T1000 (cell line): ENCODE results near the gene TIMM44.
"Not testable (repeated sequence)": the region's sequence is repeated elsewhere in the genome, so short reads cannot be mapped to it uniquely, and the experiment has no call there.

Experiments used
- DNase-seq: peaks from one replicate; lab custom pipeline; 2025; ENCODE audit warnings: mixed read lengths; lab: John Stamatoyannopoulos, UW

The TIMM44 gene

DNA sequence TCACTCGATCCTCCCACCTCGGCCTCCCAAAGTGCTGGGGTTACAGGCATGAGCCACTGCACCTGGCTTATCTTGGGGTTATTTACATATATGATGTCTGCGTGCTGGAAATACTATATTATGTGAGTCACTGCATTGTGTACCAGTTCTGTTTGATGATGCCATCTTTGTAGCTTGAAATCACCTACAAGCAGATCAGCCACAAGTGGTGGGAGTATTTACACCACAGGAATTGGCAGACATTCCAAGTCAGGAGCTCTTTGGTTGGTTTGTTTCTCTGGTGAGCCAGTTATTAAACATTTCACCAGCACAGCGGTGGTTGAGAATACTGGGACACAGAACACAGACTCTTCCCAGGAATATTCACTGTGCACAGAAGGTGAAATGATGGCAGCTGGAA, 4.5 kb upstream of the TIMM44 start:
- DNase-seq = no peak

DNA sequence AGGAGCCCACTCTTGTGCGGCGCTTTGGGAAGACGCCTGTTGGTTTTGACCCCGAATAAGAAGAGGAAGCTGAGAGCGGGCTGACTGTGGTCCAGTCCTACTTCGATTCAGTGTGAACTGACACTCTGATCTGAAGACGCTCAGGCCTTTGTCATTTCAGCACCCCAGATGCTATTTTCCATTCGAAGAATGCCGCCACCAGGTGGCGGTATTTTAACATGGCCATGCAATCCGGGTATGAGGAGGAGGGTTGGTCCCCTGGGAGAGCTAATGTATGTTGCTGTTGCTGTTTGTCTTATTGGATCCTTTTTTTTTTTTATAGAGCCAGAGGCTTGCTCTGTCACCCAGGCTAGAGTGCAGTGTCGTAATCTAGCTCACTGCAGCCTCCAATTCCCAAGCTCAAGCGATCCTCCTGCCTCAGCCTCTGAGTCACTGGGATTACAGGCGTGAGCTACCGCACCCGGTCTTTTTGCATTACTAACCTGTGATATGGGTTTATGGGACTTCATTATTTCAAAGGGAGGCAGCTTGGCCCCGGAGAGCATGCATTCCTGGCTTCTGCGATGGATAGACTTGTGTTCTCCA, 803 bp upstream of the TIMM44 start:
- peak; percentile 83 for DNase-seq

DNA sequence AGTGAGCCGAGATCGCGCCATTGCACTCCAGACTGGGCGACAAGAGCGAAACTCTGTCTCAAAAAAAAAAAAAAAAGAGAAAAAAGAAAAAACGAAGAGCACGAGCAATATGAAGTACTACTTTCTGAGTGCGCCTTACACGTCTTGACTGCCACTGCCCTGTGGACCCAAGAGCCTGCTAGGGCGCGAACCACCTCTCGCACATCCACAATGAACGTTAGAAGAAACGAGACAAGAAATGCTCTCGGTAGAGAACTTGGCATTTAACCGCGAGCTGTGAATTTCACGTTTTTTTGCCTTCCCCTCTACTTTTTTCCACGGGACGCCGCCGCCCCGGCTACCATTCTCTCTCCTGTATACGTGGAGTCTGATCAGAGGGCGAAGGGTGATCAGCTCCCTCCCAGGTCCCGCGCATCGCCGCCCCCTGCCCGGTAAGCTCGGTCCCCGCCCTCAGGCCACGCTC, 454 bp downstream of the TIMM44 start:
- no peak for DNase-seq

DNA sequence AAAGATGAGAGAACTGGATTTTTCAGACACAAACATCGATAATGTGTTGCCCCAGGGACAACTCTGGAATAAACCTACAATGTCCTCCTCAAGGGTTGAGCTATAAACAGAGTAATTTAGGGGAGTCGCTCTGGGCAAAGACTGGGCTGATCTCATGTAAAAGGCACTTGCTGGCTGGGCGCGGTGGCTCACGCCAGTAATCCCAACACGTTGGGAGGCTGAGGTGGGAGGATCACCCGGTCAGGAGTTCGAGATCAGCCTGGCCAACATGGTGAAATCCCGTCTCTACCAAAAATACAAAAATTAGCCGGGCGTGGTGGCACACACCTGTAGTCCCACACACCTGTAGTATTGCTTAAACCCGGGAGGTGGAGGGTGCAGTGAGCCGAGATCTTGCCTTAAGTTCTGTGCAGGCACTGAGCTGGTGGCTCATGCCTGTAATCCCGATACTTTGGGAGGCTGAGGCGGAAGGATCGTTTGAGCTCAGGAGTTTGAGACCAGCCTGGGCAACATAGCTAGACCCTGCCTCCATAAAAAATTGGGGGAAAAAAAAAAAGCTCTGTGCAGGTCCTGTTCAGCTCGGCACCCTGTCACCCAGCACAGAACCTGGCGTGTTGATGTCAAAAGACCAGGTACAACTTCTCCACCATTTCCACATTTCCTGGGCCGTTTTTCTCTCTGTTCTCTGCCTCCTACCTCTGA, 1.4 kb downstream of the TIMM44 start:
- DNase-seq = no peak

DNA sequence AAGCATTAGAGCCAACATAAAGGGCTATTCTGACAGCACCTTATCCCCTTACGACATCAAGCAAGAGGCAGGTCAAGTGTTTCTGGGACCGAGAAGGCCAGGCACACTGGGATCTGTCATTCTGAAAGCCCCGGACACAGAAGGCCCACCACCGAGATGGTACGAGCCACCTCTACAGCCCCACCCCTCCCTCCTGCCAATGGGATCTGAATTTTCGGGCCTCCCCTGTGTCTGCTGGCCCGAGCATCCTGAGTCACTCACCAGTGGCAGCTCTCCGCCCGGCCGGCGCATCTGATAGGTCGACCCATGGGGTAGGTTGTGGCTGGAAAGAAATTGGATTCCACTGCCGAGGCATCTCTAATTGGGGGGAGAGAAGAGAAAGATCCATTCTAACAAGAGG, 2.6 kb downstream of the TIMM44 start:
- DNase-seq = no peak

DNA sequence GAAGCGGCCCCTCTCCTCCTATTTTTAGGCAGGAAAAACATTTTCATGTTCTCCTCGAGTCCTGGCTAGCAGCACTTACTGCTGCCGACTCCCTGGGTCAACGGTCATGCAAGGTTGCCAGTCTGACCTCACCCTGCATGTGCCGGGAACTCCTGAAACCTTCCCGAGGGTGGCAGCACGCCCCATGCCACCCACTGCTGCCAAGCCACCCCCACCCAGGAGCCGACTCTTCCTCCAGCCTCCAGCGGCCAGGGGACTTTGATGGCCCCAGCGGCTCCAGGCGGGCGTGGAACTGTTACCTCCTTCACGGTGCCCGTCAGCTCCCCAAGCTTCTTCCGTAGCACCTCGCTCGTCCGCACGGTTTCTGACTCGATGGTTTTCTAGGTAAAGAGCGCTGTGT, 8.7 kb downstream of the TIMM44 start:
- DNase-seq = no peak

DNA sequence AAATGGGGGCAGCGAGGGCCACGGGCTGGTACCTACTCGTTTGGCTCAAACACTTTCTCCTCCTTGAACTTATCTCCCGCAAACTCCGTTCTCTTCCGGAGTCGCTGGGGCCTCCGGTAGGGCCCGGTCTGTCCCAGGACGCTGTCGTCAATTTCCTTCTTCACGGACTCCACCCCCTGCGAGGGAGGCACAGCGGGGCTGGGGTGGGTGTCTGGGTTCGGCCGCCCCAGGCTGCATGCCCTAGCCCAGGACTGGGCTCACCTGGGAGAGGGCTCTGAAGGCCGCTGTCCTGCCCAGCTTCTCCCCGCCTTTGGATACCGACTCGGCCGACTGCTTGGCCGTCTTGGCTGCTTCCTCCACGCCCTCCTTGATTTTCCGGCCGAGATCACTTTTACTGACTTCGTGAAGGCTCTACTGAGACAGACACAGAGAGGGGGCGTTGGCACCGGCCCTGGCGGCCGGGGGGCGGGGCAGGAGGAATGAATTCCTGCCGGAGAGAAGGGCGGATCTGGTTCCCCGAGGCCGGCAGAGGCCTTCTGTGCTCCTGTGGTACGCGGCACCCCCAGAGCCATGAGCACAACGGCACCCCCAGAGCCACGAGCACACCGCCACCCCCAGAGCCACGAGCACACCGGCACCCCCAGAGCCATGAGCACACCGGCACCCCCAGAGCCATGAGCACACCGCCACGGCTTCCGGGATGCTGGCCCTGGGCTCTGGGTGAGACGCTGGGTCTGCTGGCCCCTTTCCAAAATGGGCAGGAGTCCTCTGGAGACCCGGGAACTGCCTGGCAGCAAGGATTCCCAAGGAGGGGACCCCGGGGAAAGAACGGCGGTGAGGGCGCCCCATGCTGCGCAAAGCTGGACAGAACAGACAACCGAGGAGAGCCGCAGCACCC, 9.4 kb downstream of the TIMM44 start:
- no peak for DNase-seq

DNA sequence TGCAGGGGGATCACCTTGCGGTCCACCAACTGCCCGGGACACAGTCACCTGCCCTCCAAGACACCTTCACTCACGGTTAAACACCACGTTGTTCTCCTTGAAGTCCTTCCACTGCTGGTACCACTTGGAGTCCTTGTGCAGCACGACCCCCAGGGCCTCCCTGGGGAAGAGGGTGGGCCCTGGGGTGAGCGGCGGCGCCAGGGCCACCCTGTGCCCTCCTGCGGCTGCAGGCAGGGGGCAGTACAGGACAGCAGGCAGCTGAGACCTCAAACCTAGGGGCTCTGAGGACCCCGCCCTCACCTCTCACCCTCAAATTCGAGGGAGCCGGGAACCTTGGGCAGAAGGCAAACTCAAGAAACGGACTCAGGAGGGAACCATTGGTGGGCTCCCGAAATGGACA, 10.1 kb downstream of the TIMM44 start:
- DNase-seq = no peak

DNA sequence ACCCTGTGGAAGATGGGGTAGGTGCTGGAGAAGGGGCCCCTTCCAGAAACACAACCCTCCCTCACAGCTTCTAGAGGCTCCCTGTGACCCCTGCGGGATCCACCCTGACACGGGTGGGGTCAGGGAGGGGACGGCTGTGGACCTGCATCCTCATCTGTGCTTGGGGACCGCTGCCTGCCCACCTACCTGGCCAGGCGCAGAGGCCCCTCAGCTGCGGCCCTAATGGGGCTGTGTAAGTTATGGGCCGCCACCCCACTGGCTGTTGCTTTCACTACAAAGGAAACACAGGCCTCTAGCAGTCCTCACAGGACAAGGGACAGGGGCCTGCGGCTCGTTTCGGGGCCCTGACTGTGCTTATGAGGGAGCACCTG, 10.6 kb downstream of the TIMM44 start:
- no peak for DNase-seq

DNA sequence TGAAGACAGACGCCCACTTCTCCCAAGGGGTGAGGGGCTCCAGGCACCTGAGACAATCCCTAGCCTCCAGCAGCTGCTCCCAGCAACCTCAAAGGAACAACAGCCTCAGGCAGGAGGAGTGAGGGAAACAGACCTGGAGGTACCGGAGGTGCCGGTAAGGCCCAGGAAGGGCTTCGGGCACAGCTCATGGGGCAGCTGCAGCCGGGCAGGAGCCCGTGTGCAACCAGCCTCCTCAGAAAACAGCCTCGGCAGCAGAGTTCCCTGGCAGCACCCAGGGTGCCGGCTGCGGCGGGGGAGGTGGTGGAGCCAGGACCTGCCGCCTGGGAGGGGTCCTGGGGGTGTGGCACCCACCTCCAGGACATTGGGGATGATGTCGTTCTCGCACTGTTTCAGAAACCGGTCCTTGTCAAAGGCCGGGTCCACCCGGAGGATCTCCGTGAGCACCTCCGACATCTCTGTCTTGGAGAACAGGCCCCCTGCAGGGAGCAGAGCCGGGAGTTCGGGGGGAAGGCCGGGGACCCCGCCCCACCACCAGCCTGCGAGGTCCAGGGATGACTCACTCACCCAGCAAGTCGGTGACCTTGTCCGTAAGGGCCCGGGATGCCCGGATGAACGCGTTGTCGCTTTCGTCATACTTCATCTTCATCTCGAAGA, 11.1 kb downstream of the TIMM44 start:
- DNase-seq = no peak

DNA sequence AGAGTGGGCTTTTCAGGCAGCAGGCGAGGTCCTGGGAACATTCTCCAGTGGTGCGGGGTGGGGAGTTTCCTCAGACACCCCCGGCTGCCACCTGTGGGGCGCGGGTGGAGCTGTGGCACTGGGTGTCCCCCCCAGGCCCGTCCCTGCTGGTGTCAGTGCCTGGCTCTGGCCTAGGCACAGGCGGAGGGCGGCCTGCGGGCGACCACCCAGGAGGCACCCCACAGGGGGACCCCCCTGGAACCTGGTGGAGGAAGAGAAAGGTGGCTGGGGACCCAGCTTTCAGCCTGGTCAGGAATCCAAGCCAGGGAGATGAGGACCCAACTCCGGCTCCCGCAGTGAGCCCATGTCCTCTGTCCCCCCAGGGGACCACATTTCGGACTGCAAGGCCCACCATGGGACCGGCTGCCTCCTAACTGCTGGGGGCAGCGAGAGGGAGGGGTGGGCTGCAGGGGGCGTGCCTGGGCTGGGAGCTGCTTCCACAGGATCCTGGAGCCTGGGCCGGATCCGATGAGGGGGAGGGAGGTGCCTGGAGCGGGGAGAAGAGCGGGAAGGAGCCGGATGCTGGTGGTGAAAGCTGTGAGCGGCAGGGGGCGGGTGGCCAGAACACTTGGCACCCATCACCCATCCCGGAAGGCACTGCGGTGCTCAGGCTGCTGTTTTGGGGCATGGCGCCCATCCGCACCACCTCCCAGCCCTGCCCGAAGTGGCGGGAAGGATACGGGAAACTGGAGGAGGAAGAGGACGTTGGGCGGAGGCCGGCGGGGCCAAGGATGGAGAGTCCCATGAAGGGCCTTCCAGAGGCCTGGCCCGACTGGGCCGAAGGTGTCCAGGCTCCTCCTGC, 12.0 kb downstream of the TIMM44 start:
- DNase-seq = no peak

DNA sequence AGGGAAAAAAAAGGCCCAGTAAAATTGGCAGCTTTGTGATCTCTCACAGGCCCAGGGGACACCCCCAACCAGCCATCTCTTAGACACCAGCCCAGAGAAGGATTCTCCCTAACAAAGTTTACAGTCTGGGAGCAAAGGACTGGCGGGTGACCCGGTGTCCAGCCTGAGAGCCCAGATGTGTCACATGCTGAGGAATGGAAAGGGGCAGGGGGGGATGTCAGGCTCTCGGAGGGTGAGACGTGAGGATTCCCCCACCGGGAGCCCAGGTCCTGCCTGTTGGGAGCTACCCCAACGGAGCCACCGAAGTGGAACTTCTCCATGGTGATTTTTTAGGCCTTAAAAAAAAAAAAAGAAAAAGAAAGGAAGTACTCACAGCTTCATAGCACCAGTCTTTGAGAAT, 12.7 kb downstream of the TIMM44 start:
- DNase-seq = no peak

DNA sequence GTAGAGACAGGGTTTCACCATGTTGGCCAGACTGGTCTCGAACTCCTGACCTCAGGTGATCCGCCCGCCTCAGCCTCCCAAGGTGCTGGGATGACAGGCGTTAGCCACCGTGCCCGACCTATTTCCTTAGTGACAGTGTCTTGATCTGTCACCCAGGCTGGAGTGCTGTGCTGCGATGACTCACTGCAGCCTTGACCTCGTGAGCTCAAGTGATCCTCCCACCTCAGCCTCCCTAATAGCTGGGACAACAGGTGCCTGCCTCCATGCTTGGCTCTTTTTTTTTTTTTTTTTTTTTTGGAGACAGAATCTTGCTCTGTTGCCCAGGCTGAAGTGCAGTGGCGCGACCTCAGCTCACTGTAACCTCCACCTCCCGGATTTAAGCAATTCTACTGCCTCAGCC, 13.4 kb downstream of the TIMM44 start:
- DNase-seq = not testable (repeated sequence)

DNA sequence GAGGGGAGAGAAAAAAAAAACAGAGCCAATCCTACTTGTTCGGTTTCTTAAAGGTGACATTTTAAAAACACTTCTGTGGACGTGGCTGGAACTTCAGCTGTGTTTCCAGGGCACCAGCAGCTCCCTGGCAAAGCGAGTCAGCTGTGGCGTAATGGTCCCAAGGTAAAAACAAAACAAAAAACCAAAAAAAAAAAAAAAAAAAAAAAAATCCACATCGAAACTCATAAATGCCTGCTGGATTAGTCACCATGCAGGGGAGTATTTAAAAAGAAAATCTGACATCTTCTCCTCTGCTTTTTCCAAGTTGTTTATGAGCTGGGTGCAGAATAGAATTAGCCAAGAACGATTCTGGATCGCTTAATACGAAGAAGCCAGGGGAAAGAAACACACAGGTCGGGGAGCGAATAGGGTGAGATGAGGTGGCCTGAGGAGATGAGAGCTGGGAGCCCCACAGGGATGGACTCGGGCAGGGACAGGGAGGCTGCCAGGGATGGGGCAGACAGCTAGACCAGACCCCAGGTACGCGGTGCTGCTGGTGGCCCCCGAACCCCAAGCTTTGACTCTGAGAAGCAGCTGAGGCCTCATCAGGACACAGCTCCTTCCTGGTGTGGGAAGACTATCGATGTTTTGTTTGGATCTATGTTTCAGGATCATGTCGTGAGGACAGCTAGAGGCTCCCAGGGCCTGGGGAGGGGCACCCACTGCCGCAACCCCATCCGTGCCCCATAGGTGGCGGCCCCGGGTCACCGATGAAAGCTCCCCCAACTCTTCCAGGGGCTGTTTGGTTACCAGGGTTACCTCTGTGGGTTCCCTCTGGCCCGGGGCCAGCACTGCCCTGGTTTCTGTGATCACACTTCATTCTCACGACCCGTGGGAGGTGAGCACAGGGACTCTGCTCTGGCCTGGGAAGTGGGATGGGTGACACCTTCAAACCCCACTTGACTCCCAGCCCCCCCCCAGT, 14.4 kb downstream of the TIMM44 start:
- peak; percentile 63 for DNase-seq

DNA sequence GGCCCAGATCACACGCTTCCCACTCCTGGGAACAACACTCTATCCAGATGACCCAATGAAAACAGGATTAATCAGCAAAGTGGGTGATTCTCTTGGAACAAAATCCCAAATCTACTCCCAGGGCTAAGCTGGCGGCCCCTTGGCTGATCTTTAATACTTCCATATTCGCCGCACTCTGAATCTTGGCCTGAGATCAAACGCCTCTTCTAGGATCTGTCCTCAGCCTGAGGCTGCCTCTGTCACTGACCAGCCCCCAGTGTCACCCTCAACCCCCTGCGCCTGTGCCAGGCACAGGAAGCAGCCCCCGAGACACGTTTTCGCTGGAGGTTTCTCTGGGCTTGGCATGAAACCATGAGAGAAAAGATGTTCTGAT, 15.1 kb downstream of the TIMM44 start:
- no peak for DNase-seq

DNA sequence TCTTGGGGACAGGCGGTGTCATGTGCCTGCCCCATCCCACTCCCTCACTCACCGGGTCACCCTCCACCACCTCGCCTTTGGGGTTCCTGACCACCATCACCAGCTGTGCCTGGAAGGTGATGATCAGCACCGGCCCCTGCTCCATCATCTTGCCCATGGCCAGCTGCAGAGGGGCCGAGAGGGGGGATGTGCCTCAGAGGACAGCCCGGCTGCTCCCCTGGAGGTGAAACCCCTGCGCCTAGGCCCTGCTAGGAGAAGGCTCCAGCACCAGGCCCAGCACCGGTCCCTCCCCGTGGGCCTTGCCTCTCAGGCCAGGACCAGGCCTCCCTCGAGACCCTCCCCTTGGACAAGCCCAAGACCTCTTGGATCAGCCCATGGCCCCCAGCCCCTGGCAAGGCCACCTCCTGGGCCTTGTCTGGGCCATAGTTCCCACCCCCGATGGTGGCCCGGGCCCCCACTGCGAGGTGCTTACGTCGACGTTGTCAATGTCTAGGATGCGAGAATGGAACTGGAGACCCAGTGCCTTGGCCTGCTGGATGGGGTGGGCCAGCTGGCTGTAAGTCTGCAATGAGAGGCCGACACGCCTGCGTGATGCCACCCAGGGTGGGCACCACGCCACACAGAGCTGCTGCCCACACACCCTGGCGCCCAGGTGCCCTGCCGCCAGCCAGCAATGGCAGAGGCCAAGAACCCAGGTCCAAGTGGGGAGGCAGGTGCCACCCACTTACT, 15.7 kb downstream of the TIMM44 start:
- DNase-seq = no peak

DNA sequence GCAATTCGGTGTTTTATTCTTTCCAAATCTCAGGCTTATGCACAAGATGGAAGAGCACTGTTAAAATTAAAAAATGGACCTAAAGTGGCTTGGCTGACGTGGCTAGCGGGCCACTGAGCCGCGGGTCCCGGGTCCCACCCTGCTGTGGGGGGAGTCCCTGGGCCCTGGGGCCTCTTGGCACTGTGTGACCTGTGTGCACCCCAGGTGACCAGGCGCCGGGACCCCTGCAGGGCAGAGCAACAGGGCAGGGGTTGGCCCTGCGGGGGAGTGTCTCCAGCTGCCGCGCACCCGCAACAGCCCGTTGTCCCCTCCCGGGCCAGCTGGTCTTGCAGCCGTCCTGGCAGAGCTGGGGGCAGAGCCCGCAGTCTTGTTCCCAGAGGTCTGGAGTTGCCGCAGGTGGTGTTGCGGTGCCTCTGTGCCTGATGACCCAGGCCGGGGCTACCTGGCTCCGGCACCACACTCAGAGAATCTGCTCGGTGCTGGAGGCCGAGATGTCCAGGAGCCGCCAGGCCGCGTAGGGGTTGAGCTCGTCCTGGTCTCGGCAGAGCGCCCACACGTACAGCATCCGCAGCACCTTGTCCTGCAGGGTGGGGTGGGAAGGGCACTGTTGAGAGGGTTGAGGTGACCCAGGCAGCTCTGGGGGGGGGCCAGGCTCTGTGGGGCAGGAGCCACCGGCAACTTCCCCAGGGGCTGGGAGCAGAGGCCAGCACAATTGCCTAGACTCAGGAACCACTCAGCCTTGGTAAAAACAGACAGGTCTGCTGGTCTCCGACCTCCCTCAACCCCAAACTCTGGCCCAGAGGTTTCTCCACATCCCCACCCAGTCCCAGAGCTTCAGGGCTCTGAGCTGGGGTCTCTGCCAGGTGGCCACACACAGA, 16.5 kb downstream of the TIMM44 start:
- no peak for DNase-seq

DNA sequence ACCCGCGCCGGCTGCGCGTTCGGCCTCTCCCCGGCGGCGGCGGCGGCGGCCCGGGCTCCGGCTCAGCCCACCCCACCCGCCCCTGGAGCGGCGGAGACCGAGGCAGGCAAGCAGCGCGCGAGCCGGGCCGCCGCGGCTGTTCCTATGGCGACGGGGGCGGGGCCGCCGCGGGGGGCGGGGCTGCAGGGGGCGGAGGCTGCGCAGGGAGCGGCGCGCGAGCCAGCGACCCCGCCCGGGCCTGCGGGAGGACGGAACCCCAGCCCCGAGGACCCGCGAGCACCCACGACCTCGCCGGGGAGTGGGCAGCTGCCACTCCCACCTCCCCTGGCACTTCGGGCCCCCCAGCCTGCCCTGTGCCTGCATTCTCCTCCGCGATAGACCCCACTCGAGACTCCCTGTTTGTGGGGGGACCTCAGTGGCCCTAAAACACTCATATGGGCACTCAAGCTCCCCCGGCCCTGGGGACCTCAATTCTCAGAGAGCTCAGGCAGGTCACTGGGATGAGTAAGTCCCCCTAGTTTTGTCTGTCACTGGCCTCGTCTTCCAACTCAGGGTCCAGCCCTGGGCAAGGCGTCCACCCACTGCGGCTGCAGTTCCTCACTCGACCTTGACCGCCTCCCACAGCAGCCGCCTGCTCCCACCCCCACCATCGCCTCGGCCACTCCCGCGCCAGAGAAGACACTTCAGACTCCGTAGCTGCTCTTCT, 17.3 kb downstream of the TIMM44 start, which contains the start of gene CTXN1:
TSS of gene CTXN1 (minus strand) at position 115 of the 706 bp plus-strand sequence. CDS start 597 bp downstream, outside the sequence.
- peak; percentile 41 for DNase-seq
